Measurements from ENCODE around the gene CEP19.
"Not testable (repeated sequence)": the region's sequence is repeated elsewhere in the genome, so short reads cannot be mapped to it uniquely, and the experiment has no call there.

CEP19 gene

GRCh38 chr3:196711838-196712513 lies at the start of gene CEP19, which contains the start of gene PIGX:
Gene CEP19 (minus strand): TSS chr3:196712250. CDS start chr3:196708657, 3,593 bp downstream.
Gene PIGX (plus strand): TSS chr3:196712377.
- H3K4me1 Mint-ChIP-seq (ENCODE audit: low read depth), result peaks cover 28% of the 10 kb centered on the region
- intact Hi-C loops (cut with micrococcal nuclease), result loop anchor here (1.0 kb wide), 1 partner anchor 27 kb away; the partner anchor contains the start of gene PAK2

GRCh38 chr3:196757876-196758739 lies 46.1 kb upstream of the CEP19 start:
- Mint-ChIP-seq H3K4me1 (ENCODE audit: low read depth) (peaks cover 46% of the 10 kb centered on the region), H3K27ac (no peak overlapping the region), H3K36me3 (ENCODE audit: low read depth) (peaks cover 78% of the 10 kb centered on the region), H3K4me3 (no peak overlapping the region), H3K9me3 (peaks cover 23% of the 10 kb centered on the region), H3K27me3 (no peaks in the 10 kb centered on the region)
- intact Hi-C loops (cut with micrococcal nuclease), result no loop called here

More at GRCh38 chr3:196711838-196712513, at the start of gene CEP19, which contains the start of gene PIGX:
- Mint-ChIP-seq H3K36me3 (ENCODE audit: low read depth) (peaks cover 8% of the 10 kb centered on the region), H3K4me3 (peak within 1 kb of the TSS; percentile 84), H3K27me3 (no peaks in the 10 kb centered on the region), H3K9me3 (no peaks in the 10 kb centered on the region), H3K27ac (peak within 1 kb of the TSS; percentile 83)

GRCh38 chr3:196756732-196757131 lies 44.7 kb upstream of the CEP19 start:
- intact Hi-C loops (cut with micrococcal nuclease), result no loop called here
- H3K4me3 Mint-ChIP-seq, result no peak overlapping the region
- H3K27ac Mint-ChIP-seq, result no peak overlapping the region
- H3K4me1 Mint-ChIP-seq (ENCODE audit: low read depth), result peaks cover 43% of the 10 kb centered on the region
- H3K27me3 Mint-ChIP-seq, result no peaks in the 10 kb centered on the region
- H3K36me3 Mint-ChIP-seq (ENCODE audit: low read depth), result peaks cover 81% of the 10 kb centered on the region
- H3K9me3 Mint-ChIP-seq, result peaks cover 23% of the 10 kb centered on the region

GRCh38 chr3:196754091-196754981 lies 42.3 kb upstream of the CEP19 start:
- no peak overlapping the region for H3K4me3 Mint-ChIP-seq
- intact Hi-C loops (cut with micrococcal nuclease), result no loop called here
- H3K27ac Mint-ChIP-seq, result no peak overlapping the region
- H3K9me3 Mint-ChIP-seq, result peaks cover 23% of the 10 kb centered on the region
- H3K36me3 Mint-ChIP-seq (ENCODE audit: low read depth), result peaks cover 85% of the 10 kb centered on the region
- H3K4me1 Mint-ChIP-seq (ENCODE audit: low read depth), result peaks cover 56% of the 10 kb centered on the region
- no peaks in the 10 kb centered on the region for H3K27me3 Mint-ChIP-seq

- peaks cover 65% of the 10 kb centered on the region for H3K4me1 Mint-ChIP-seq (ENCODE audit: low read depth)
These were observed 41.2 kb upstream of the CEP19 start for GRCh38 chr3:196753201-196753600.

GRCh38 chr3:196749125-196749524 lies 37.1 kb upstream of the CEP19 start:
- Mint-ChIP-seq H3K27me3 (no peaks in the 10 kb centered on the region), H3K36me3 (ENCODE audit: low read depth) (peaks cover 67% of the 10 kb centered on the region), H3K9me3 (no peaks in the 10 kb centered on the region), H3K4me1 (ENCODE audit: low read depth) (peaks cover 50% of the 10 kb centered on the region), H3K27ac (peak overlapping the region; percentile 56), H3K4me3 (no peak overlapping the region)
- intact Hi-C loops (cut with micrococcal nuclease), result loop anchor here (10.0 kb wide), 1 partner anchor 56 kb away; no protein-coding TSS in a partner anchor

More at GRCh38 chr3:196753201-196753600, 41.2 kb upstream of the CEP19 start:
- no peak overlapping the region for H3K27ac Mint-ChIP-seq
- H3K27me3 Mint-ChIP-seq, result no peaks in the 10 kb centered on the region
- H3K36me3 Mint-ChIP-seq (ENCODE audit: low read depth), result peaks cover 91% of the 10 kb centered on the region
- H3K9me3 Mint-ChIP-seq, result peaks cover 23% of the 10 kb centered on the region
- no peak overlapping the region for H3K4me3 Mint-ChIP-seq
- intact Hi-C loops (cut with micrococcal nuclease), result no loop called here

- peaks cover 28% of the 10 kb centered on the region for H3K4me1 Mint-ChIP-seq (ENCODE audit: low read depth)
- H3K27me3 Mint-ChIP-seq, H3K4me3 Mint-ChIP-seq, H3K27ac Mint-ChIP-seq, H3K9me3 Mint-ChIP-seq: not testable (repeated sequence)
- intact Hi-C loops (cut with micrococcal nuclease), result loop anchor here (10.0 kb wide), 1 partner anchor 61 kb away; no protein-coding TSS in a partner anchor
- peaks cover 37% of the 10 kb centered on the region for H3K36me3 Mint-ChIP-seq (ENCODE audit: low read depth)
These were observed 31.5 kb upstream of the CEP19 start for GRCh38 chr3:196743569-196743968.

GRCh38 chr3:196741249-196741889 lies 29.3 kb upstream of the CEP19 start:
- Mint-ChIP-seq H3K4me3 (peak overlapping the region; percentile 100), H3K4me1 (ENCODE audit: low read depth) (peaks cover 18% of the 10 kb centered on the region), H3K36me3 (ENCODE audit: low read depth) (peaks cover 35% of the 10 kb centered on the region), H3K9me3 (no peaks in the 10 kb centered on the region), H3K27me3 (no peaks in the 10 kb centered on the region), H3K27ac (peak overlapping the region; percentile 99)
- intact Hi-C loops (cut with micrococcal nuclease), result loop anchor here (10.0 kb wide), 1 partner anchor 63 kb away; no protein-coding TSS in a partner anchor

- Mint-ChIP-seq H3K4me1 (ENCODE audit: low read depth) (peaks cover 18% of the 10 kb centered on the region), H3K4me3 (peak overlapping the region; percentile 100), H3K9me3 (no peaks in the 10 kb centered on the region), H3K27me3 (no peaks in the 10 kb centered on the region), H3K36me3 (ENCODE audit: low read depth) (peaks cover 28% of the 10 kb centered on the region), H3K27ac (peak overlapping the region; percentile 99)
- intact Hi-C loops (cut with micrococcal nuclease), result loop anchor here (10.0 kb wide), 1 partner anchor 64 kb away; no protein-coding TSS in a partner anchor
These were observed 28.6 kb upstream of the CEP19 start for GRCh38 chr3:196740481-196741248.

GRCh38 chr3:196739671-196740480 lies 27.8 kb upstream of the CEP19 start, which contains the start of gene PAK2:
Gene PAK2 (plus strand): TSS chr3:196739857. CDS start chr3:196782647, 42,790 bp downstream.
- peak within 1 kb of the TSS; percentile 100 for H3K4me3 Mint-ChIP-seq

GRCh38 chr3:196737655-196738054 lies 25.6 kb upstream of the CEP19 start:
- H3K4me1 Mint-ChIP-seq (ENCODE audit: low read depth), result peaks cover 9% of the 10 kb centered on the region
- no peak overlapping the region for H3K4me3 Mint-ChIP-seq
- intact Hi-C loops (cut with micrococcal nuclease), result no loop called here
- no peaks in the 10 kb centered on the region for H3K9me3 Mint-ChIP-seq
- H3K27me3 Mint-ChIP-seq, result no peaks in the 10 kb centered on the region
- no peak overlapping the region for H3K27ac Mint-ChIP-seq
- H3K36me3 Mint-ChIP-seq (ENCODE audit: low read depth), result peaks cover 28% of the 10 kb centered on the region

More at GRCh38 chr3:196739671-196740480, 27.8 kb upstream of the CEP19 start, which contains the start of gene PAK2:
- no peaks in the 10 kb centered on the region for H3K27me3 Mint-ChIP-seq
- peaks cover 28% of the 10 kb centered on the region for H3K36me3 Mint-ChIP-seq (ENCODE audit: low read depth)
- peak within 1 kb of the TSS; percentile 99 for H3K27ac Mint-ChIP-seq
- peaks cover 18% of the 10 kb centered on the region for H3K4me1 Mint-ChIP-seq (ENCODE audit: low read depth)
- intact Hi-C loops (cut with micrococcal nuclease), result loop anchor here (1.0 to 10.0 kb wide), 2 partner anchors 28 to 65 kb away; partner anchors contain the start of genes CEP19 and PIGX
- H3K9me3 Mint-ChIP-seq, result no peaks in the 10 kb centered on the region
